ENCODE measurements around the gene BMPR1A.

DNA sequence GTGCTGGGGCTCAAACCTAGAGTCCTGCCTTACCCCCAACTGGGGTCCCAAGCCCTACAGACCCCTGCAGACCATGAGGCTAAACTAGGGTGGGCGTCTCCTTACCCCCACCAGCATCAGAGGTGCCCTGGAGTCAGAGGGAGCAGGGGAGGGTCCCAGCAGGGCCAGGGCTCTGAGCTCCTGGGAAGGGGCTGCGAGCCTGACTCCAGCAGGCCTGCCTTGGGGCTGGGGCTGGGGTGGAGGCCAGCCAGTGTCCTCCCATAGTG, 203.3 kb downstream of the BMPR1A start:
- TF ChIP-seq EZH2phosphoT487 (IDR thresholded peaks at IDR 0.05; ENCODE audit: insufficient read depth, low read depth), result no peak
- TF ChIP-seq EZH2 (IDR thresholded peaks at IDR 0.05; ENCODE audit: insufficient read depth, poor library complexity, severe bottlenecking), result no peak

Measured in GM23248 (cell line).